ENCODE data around the gene CERT1. TPM values are rescaled to one million over a fixed set of nuclear protein-coding genes. Genes with fewer than 3 reads are reported as not detected.

CERT1 gene
- total RNA-seq, 1 donor from 2014 or later: 24.6 TPM

DNA sequence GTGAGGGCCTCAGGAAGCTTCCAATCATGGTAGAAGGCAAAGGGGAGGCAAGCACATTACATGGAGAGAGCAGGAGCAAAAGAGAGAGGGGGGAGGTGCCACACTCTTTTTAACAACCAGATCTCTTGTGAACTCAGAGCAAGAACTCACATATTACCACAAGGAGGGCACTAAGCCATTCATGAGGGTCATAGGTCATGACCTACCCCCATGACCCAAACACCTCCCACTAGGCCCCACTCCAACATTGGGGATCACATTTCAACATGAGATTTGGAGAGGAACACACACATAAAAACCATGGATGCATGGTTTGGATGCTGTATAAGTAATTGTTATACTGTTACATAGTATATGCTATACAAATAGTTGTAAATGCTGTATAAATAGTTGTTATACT lies 17.8 kb upstream of the CERT1 start:
- TF ChIP-seq, protein P1, sequence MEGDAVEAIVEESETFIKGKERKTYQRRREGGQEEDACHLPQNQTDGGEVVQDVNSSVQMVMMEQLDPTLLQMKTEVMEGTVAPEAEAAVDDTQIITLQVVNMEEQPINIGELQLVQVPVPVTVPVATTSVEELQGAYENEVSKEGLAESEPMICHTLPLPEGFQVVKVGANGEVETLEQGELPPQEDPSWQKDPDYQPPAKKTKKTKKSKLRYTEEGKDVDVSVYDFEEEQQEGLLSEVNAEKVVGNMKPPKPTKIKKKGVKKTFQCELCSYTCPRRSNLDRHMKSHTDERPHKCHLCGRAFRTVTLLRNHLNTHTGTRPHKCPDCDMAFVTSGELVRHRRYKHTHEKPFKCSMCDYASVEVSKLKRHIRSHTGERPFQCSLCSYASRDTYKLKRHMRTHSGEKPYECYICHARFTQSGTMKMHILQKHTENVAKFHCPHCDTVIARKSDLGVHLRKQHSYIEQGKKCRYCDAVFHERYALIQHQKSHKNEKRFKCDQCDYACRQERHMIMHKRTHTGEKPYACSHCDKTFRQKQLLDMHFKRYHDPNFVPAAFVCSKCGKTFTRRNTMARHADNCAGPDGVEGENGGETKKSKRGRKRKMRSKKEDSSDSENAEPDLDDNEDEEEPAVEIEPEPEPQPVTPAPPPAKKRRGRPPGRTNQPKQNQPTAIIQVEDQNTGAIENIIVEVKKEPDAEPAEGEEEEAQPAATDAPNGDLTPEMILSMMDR (conservative IDR thresholded peaks at IDR 0.05): no peak
- Mint-ChIP-seq H3K4me3 (no peak overlapping the region), H3K27ac (ENCODE audit: unreplicated experiment) (peak overlapping the region; percentile 5), H3K36me3 (ENCODE audit: low read depth) (peaks cover 26% of the 10 kb centered on the region), H3K4me1 (peaks cover 28% of the 10 kb centered on the region), H3K27me3 (ENCODE audit: low read depth) (no peaks in the 10 kb centered on the region), H3K9me3 (peaks cover 17% of the 10 kb centered on the region)
- no peak for DNase-seq (ENCODE audit: low read depth, low spot score)

DNA sequence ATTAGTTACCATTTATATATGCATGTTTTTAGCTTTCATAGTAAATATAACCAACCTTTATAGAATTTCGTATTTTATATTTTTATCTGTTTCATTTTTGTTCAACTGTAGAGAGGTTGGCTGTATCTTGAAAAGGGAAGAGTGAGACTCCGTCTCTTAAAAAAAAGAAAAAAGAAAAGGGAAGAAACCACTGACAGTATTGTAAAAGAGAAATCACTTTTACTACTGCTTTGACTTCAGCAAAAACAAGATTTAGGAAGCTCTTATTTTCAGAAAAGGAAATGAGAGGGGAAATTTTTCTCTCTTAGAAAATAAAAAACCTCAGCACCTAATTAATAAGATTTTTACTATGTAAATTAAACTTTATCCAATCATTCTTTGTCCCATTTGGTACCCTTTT lies 14.6 kb upstream of the CERT1 start:
- H3K27ac Mint-ChIP-seq (ENCODE audit: unreplicated experiment): no peak overlapping the region
- H3K9me3 Mint-ChIP-seq: peaks cover 7% of the 10 kb centered on the region
- TF ChIP-seq, protein P1 (conservative IDR thresholded peaks at IDR 0.05): no peak
- DNase-seq (ENCODE audit: low read depth, low spot score): no peak
- peaks cover 17% of the 10 kb centered on the region for H3K36me3 Mint-ChIP-seq (ENCODE audit: low read depth)
- peaks cover 40% of the 10 kb centered on the region for H3K4me1 Mint-ChIP-seq
- H3K27me3 Mint-ChIP-seq (ENCODE audit: low read depth): no peaks in the 10 kb centered on the region
- H3K4me3 Mint-ChIP-seq: no peak overlapping the region

DNA sequence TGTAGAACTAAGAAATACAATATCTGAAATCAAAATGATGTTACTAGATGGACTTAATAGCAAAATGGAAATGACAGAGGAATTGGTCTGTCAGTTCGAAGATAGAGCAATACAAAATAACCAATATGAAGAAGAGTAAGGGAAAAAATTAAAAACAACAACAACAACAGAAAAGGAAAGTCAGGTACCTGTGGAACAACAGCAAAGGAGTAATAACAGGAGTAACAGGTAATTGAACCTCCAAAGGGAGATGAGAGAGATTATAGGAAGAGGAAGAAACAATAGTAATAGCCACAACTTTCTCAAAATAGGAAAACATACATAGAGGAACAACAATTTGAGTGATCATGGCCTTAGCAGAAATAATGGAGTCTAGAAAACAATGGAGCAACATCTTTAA lies 13.9 kb upstream of the CERT1 start:
- peaks cover 12% of the 10 kb centered on the region for H3K9me3 Mint-ChIP-seq
- H3K36me3 Mint-ChIP-seq (ENCODE audit: low read depth): peaks cover 23% of the 10 kb centered on the region
- no peak overlapping the region for H3K4me3 Mint-ChIP-seq
- TF ChIP-seq, protein P1 (conservative IDR thresholded peaks at IDR 0.05): no peak
- H3K27me3 Mint-ChIP-seq (ENCODE audit: low read depth): no peaks in the 10 kb centered on the region
- DNase-seq (ENCODE audit: low read depth, low spot score): no peak
- H3K27ac Mint-ChIP-seq (ENCODE audit: unreplicated experiment): no peak overlapping the region
- H3K4me1 Mint-ChIP-seq: peaks cover 40% of the 10 kb centered on the region

DNA sequence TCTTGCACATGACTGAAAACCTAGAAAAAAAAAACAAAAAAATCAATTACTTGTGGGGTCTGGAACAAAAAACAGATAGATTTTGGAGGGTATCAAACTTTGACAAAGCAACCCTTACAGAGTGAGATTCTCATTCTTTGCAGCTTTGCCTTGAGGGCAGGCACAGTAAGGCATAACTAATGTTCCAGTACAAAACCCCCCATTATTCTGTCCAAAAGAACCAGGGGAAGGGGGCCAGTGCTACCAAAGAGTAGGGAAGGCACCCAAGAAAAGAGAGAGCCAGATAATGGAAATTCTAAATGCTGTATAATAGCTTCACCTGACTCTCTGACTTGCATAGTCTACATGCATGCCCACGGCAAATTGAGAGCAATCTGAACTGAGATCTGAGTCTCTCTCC lies 13.2 kb upstream of the CERT1 start:
- no peak overlapping the region for H3K27ac Mint-ChIP-seq (ENCODE audit: unreplicated experiment)
- no peak for DNase-seq (ENCODE audit: low read depth, low spot score)
- peaks cover 14% of the 10 kb centered on the region for H3K9me3 Mint-ChIP-seq
- H3K4me3 Mint-ChIP-seq: peak overlapping the region; percentile 7
- H3K4me1 Mint-ChIP-seq: peaks cover 37% of the 10 kb centered on the region
- TF ChIP-seq, protein P1 (conservative IDR thresholded peaks at IDR 0.05): no peak
- H3K36me3 Mint-ChIP-seq (ENCODE audit: low read depth): peaks cover 24% of the 10 kb centered on the region
- H3K27me3 Mint-ChIP-seq (ENCODE audit: low read depth): no peaks in the 10 kb centered on the region

DNA sequence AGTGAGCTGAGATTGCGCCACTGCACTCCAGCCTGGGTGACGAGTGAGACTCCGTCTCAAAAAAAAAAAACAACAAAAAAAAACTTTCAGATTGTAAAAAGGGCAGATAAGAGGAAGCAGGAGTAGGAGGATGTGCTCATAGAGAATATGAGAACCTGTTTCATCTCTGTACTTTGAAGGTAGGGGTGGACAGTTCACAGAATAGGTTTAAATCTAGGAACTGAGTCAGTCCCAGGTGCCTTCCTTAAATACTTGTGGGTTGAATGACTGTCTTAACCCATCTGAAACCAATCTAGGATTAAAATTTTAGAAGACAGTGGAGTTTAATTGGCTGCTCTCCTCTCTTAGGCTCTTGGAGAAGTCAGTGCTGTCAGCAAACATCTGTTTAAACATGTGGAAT lies 12.6 kb upstream of the CERT1 start:
- TF ChIP-seq, protein P1 (conservative IDR thresholded peaks at IDR 0.05): no peak
- H3K27me3 Mint-ChIP-seq (ENCODE audit: low read depth): no peaks in the 10 kb centered on the region
- peaks cover 34% of the 10 kb centered on the region for H3K4me1 Mint-ChIP-seq
- no peak overlapping the region for H3K27ac Mint-ChIP-seq (ENCODE audit: unreplicated experiment)
- peaks cover 16% of the 10 kb centered on the region for H3K9me3 Mint-ChIP-seq
- no peak for DNase-seq (ENCODE audit: low read depth, low spot score)
- H3K36me3 Mint-ChIP-seq (ENCODE audit: low read depth): peaks cover 27% of the 10 kb centered on the region
- H3K4me3 Mint-ChIP-seq: no peak overlapping the region

DNA sequence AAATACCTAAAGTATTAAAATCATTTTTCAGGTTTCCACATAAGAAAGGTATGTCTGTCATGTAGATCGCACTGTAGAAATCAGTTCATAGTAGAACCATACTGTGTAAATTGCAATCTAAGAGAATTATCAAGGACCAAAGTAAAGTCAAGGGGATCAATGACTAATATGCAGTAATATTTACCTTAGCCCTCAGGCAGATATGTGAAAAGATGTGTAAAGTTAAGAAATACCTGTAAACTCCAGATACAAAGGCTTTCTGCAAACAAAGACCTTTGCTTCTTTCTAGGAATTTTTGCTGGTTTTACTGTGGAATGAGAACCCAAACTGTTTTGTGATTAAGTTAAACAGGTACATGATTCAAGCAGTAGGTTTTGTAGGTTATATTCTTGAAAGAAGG lies 11.8 kb upstream of the CERT1 start:
- DNase-seq (ENCODE audit: low read depth, low spot score): no peak
- H3K4me3 Mint-ChIP-seq: no peak overlapping the region
- TF ChIP-seq, protein P1 (conservative IDR thresholded peaks at IDR 0.05): no peak
- no peaks in the 10 kb centered on the region for H3K27me3 Mint-ChIP-seq (ENCODE audit: low read depth)
- H3K36me3 Mint-ChIP-seq (ENCODE audit: low read depth): peaks cover 29% of the 10 kb centered on the region
- peak overlapping the region; percentile 74 for H3K27ac Mint-ChIP-seq (ENCODE audit: unreplicated experiment)
- peaks cover 14% of the 10 kb centered on the region for H3K9me3 Mint-ChIP-seq
- H3K4me1 Mint-ChIP-seq: peaks cover 31% of the 10 kb centered on the region
